Measurements from ENCODE around the gene ANKS3.

Gene ANKS3

GRCh38 chr16:4768549-4769305 lies 34.7 kb upstream of the ANKS3 start:
- Histone ChIP-seq H3K27me3 (ENCODE audit: control insufficient read depth in 2 of 2, insufficient read depth in 2 of 2, low read length in 2 of 2) (no peaks in the 10 kb centered on the region), H3K9ac (ENCODE audit: low read depth in 1 of 2, low read length in 2 of 2) (peak overlapping the region; percentile 75 to 79), H3K27ac (ENCODE audit: low read depth in 2 of 2, low read length in 2 of 2) (peak overlapping the region; percentile 88 to 95), H3K4me3 (ENCODE audit: low read length in 2 of 2) (peak overlapping the region; percentile 73 to 96), H3K4me1 (ENCODE audit: control insufficient read depth in 2 of 2, insufficient read depth in 2 of 2, low read length in 2 of 2) (peaks cover 20 to 24% of the 10 kb centered on the region in 2 donors), H3K36me3 (ENCODE audit: control insufficient read depth in 2 of 2, insufficient read depth in 2 of 2, low read length in 2 of 2) (peaks cover 0 to 11% of the 10 kb centered on the region in 2 donors), H3K9me3 (ENCODE audit: control insufficient read depth in 2 of 2, low read length in 2 of 2) (no peaks in the 10 kb centered on the region)

- no peaks in the 10 kb centered on the region for H3K27me3 ChIP-seq (ENCODE audit: control insufficient read depth in 2 of 2, insufficient read depth in 2 of 2, low read length in 2 of 2)
- peak overlapping the region; percentile 75 to 79 for H3K9ac ChIP-seq (ENCODE audit: low read depth in 1 of 2, low read length in 2 of 2)
- H3K4me1 ChIP-seq (ENCODE audit: control insufficient read depth in 2 of 2, insufficient read depth in 2 of 2, low read length in 2 of 2), result peaks cover 20 to 24% of the 10 kb centered on the region in 2 donors
- H3K36me3 ChIP-seq (ENCODE audit: control insufficient read depth in 2 of 2, insufficient read depth in 2 of 2, low read length in 2 of 2), result peaks cover 4 to 17% of the 10 kb centered on the region in 2 donors
- peak overlapping the region; percentile 88 to 95 for H3K27ac ChIP-seq (ENCODE audit: low read depth in 2 of 2, low read length in 2 of 2)
- H3K9me3 ChIP-seq (ENCODE audit: control insufficient read depth in 2 of 2, low read length in 2 of 2), result no peaks in the 10 kb centered on the region
- peak overlapping the region; percentile 73 to 96 for H3K4me3 ChIP-seq (ENCODE audit: low read length in 2 of 2)
These were observed 33.9 kb upstream of the ANKS3 start for GRCh38 chr16:4767872-4768548.

DNA sequence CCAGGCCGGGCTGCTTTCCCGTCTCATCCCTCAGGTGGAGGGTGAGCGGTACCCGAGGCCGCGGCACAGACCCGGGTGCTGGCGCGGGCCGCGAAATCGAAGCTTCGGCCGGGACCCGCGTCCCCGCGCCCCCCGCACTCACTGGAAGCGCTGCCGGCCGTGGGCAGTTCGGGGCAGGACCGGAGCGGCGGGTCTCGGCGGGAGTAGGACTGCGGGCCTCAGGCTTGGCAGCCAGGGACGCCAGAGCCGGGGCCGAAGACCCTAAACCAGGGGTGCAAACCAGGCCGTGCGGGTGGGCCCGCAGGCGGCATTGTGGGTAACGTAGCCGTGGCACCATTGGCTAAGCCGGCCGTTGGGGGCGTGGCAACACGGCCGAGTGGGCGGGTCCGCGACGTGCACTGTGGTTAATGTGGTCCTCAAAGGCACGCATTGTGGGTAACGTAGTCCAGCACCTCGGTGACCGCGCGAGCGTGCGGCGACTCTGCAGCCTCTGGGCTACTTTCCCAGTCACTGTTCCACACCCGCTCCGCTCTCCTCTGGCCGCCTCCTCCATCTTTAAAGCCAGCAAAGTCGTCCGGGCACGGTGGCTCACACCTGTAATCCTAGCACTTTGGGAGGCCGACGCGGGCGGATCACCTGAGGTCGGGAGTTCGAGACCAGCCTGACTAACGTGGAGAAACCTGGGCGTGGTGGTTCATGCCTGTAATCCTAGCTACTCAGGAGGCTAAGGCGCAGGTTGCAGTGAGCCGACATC lies 33.0 kb upstream of the ANKS3 start, which contains the start of gene ZNF500:
ZNF500 (minus strand) TSS at position 288 of the 754 bp plus-strand sequence. CDS start 1,184 bp downstream, outside the sequence.
- Histone ChIP-seq H3K9me3 (ENCODE audit: control insufficient read depth in 2 of 2, low read length in 2 of 2) (no peaks in the 10 kb centered on the region), H3K9ac (ENCODE audit: low read depth in 1 of 2, low read length in 2 of 2) (peak within 1 kb of the TSS; percentile 84 to 87), H3K36me3 (ENCODE audit: control insufficient read depth in 2 of 2, insufficient read depth in 2 of 2, low read length in 2 of 2) (peaks cover 11 to 22% of the 10 kb centered on the region in 2 donors), H3K27ac (ENCODE audit: low read depth in 2 of 2, low read length in 2 of 2) (peak within 1 kb of the TSS; percentile 88 to 95), H3K27me3 (ENCODE audit: control insufficient read depth in 2 of 2, insufficient read depth in 2 of 2, low read length in 2 of 2) (no peaks in the 10 kb centered on the region), H3K4me3 (ENCODE audit: low read length in 2 of 2) (peak within 1 kb of the TSS; percentile 73 to 96), H3K4me1 (ENCODE audit: control insufficient read depth in 2 of 2, insufficient read depth in 2 of 2, low read length in 2 of 2) (peaks cover 20 to 24% of the 10 kb centered on the region in 2 donors)

GRCh38 chr16:4765511-4766474 lies 31.7 kb upstream of the ANKS3 start:
- Histone ChIP-seq H3K4me1 (ENCODE audit: control insufficient read depth in 2 of 2, insufficient read depth in 2 of 2, low read length in 2 of 2) (peaks cover 20 to 24% of the 10 kb centered on the region in 2 donors), H3K27ac (ENCODE audit: low read depth in 2 of 2, low read length in 2 of 2) (no peak overlapping the region)

GRCh38 chr16:4763791-4764190 lies 29.7 kb upstream of the ANKS3 start:
- H3K27ac ChIP-seq (ENCODE audit: low read depth in 2 of 2, low read length in 2 of 2), result no peak overlapping the region
- H3K9ac ChIP-seq (ENCODE audit: low read depth in 1 of 2, low read length in 2 of 2), result no peak overlapping the region
- H3K36me3 ChIP-seq (ENCODE audit: control insufficient read depth in 2 of 2, insufficient read depth in 2 of 2, low read length in 2 of 2), result peaks cover 24 to 45% of the 10 kb centered on the region in 2 donors
- H3K9me3 ChIP-seq (ENCODE audit: control insufficient read depth in 2 of 2, low read length in 2 of 2), result no peaks in the 10 kb centered on the region
- peaks cover 14 to 19% of the 10 kb centered on the region in 2 donors for H3K4me1 ChIP-seq (ENCODE audit: control insufficient read depth in 2 of 2, insufficient read depth in 2 of 2, low read length in 2 of 2)
- no peak overlapping the region for H3K4me3 ChIP-seq (ENCODE audit: low read length in 2 of 2)
- no peaks in the 10 kb centered on the region for H3K27me3 ChIP-seq (ENCODE audit: control insufficient read depth in 2 of 2, insufficient read depth in 2 of 2, low read length in 2 of 2)

More at GRCh38 chr16:4765511-4766474, 31.7 kb upstream of the ANKS3 start:
- peak overlapping the region; percentile 73 to 96 for H3K4me3 ChIP-seq (ENCODE audit: low read length in 2 of 2)
- peak overlapping the region; percentile 84 to 87 for H3K9ac ChIP-seq (ENCODE audit: low read depth in 1 of 2, low read length in 2 of 2)
- H3K36me3 ChIP-seq (ENCODE audit: control insufficient read depth in 2 of 2, insufficient read depth in 2 of 2, low read length in 2 of 2), result peaks cover 12 to 28% of the 10 kb centered on the region in 2 donors
- H3K9me3 ChIP-seq (ENCODE audit: control insufficient read depth in 2 of 2, low read length in 2 of 2), result no peaks in the 10 kb centered on the region
- H3K27me3 ChIP-seq (ENCODE audit: control insufficient read depth in 2 of 2, insufficient read depth in 2 of 2, low read length in 2 of 2), result no peaks in the 10 kb centered on the region

DNA sequence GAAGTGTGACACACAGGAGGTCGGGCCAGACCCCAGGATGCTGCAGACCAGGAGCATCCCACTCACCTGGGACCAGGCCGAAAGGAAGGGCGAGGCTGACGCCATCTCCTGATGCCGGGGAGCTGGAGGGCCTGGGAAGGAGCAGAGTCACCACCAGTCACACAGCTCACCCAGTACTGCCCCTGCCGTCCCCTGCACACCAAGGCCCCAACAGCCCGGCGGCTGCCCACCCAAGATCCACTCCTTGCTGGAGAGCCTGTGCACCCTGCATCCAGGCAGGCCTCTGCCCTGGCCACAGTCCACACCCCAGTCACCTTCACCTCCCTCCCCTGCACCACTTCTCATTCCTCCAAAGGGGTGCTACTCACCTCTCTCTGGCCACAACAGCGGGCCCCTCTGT lies 28.1 kb upstream of the ANKS3 start:
- Histone ChIP-seq H3K9me3 (ENCODE audit: control insufficient read depth in 2 of 2, low read length in 2 of 2) (no peaks in the 10 kb centered on the region), H3K4me1 (ENCODE audit: control insufficient read depth in 2 of 2, insufficient read depth in 2 of 2, low read length in 2 of 2) (peaks cover 5 to 9% of the 10 kb centered on the region in 2 donors), H3K27ac (ENCODE audit: low read depth in 2 of 2, low read length in 2 of 2) (no peak overlapping the region), H3K9ac (ENCODE audit: low read depth in 1 of 2, low read length in 2 of 2) (no peak overlapping the region), H3K4me3 (ENCODE audit: low read length in 2 of 2) (no peak overlapping the region), H3K36me3 (ENCODE audit: control insufficient read depth in 2 of 2, insufficient read depth in 2 of 2, low read length in 2 of 2) (peaks cover 24 to 53% of the 10 kb centered on the region in 2 donors), H3K27me3 (ENCODE audit: control insufficient read depth in 2 of 2, insufficient read depth in 2 of 2, low read length in 2 of 2) (no peaks in the 10 kb centered on the region)

DNA sequence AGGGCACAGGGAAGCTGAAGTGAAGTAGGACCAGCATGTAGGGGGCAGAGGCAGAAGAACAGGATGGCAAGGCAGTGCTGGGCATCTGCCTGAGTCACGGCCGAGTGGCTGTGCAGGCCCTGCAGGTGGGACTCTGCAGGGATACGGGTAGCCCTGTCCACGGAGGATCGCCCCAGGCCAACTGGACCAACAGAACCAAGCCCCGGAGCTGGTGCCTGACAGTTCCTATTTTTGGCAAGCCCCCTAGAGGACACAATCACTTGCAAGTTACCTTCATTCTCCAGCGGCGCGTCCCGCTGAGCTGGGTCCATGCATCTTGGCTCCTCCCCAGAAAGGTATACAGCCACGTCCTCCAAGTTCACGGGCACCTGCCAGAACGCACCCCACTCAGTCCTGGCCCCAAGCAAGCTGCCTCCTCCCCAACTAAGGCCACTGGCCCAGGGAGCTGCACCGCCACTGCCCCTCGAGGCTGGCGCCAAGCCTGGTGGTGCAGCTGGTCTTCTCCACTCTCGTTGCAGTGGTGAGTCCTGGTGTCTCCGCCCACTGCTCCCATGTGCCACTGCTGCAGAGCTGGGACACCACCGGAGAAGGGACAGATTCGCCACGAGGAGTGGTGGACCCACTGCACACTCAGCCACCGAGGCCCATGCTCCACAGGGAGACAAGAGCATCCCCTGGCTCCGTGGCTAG lies 26.3 kb upstream of the ANKS3 start:
- H3K4me3 ChIP-seq (ENCODE audit: low read length in 2 of 2), result no peak overlapping the region
- no peak overlapping the region for H3K27ac ChIP-seq (ENCODE audit: low read depth in 2 of 2, low read length in 2 of 2)
- no peaks in the 10 kb centered on the region for H3K4me1 ChIP-seq (ENCODE audit: control insufficient read depth in 2 of 2, insufficient read depth in 2 of 2, low read length in 2 of 2)
- no peak overlapping the region for H3K9ac ChIP-seq (ENCODE audit: low read depth in 1 of 2, low read length in 2 of 2)
- H3K36me3 ChIP-seq (ENCODE audit: control insufficient read depth in 2 of 2, insufficient read depth in 2 of 2, low read length in 2 of 2), result peaks cover 27 to 57% of the 10 kb centered on the region in 2 donors
- peaks cover 0 to 2% of the 10 kb centered on the region in 2 donors for H3K9me3 ChIP-seq (ENCODE audit: control insufficient read depth in 2 of 2, low read length in 2 of 2)
- no peaks in the 10 kb centered on the region for H3K27me3 ChIP-seq (ENCODE audit: control insufficient read depth in 2 of 2, insufficient read depth in 2 of 2, low read length in 2 of 2)

DNA sequence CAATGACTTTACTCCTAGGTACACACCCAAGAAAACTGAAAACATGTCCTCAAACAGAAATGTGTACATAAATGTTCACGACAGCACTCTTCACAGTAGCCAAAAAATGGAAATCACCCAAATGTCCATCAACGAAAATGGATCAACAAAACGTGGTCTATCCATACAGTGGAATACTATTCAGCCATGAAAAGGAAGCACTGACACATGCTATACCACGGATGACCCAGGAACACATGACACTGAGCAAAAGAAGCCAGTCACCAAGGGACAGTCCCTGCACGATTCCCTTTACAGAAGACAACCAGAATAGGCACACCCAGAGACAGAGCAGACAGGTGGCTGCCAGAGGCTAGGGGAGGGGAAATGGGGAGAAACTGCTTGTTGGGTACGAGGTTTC lies 21.6 kb upstream of the ANKS3 start:
- H3K27ac ChIP-seq (ENCODE audit: low read depth in 2 of 2, low read length in 2 of 2), result no peak overlapping the region
- H3K4me3 ChIP-seq (ENCODE audit: low read length in 2 of 2), result no peak overlapping the region
- no peaks in the 10 kb centered on the region for H3K4me1 ChIP-seq (ENCODE audit: control insufficient read depth in 2 of 2, insufficient read depth in 2 of 2, low read length in 2 of 2)
- peaks cover 37 to 64% of the 10 kb centered on the region in 2 donors for H3K36me3 ChIP-seq (ENCODE audit: control insufficient read depth in 2 of 2, insufficient read depth in 2 of 2, low read length in 2 of 2)
- no peak overlapping the region for H3K9ac ChIP-seq (ENCODE audit: low read depth in 1 of 2, low read length in 2 of 2)
- H3K9me3 ChIP-seq (ENCODE audit: control insufficient read depth in 2 of 2, low read length in 2 of 2), result peaks cover 0 to 2% of the 10 kb centered on the region in 2 donors
- no peaks in the 10 kb centered on the region for H3K27me3 ChIP-seq (ENCODE audit: control insufficient read depth in 2 of 2, insufficient read depth in 2 of 2, low read length in 2 of 2)

GRCh38 chr16:4754865-4755264 lies 20.8 kb upstream of the ANKS3 start:
- H3K36me3 ChIP-seq (ENCODE audit: control insufficient read depth in 2 of 2, insufficient read depth in 2 of 2, low read length in 2 of 2), result peaks cover 29 to 56% of the 10 kb centered on the region in 2 donors
- H3K27me3 ChIP-seq (ENCODE audit: control insufficient read depth in 2 of 2, insufficient read depth in 2 of 2, low read length in 2 of 2), result no peaks in the 10 kb centered on the region
- H3K27ac ChIP-seq (ENCODE audit: low read depth in 2 of 2, low read length in 2 of 2), result no peak overlapping the region

More at GRCh38 chr16:4754865-4755264, 20.8 kb upstream of the ANKS3 start:
- Histone ChIP-seq H3K9ac (ENCODE audit: low read depth in 1 of 2, low read length in 2 of 2) (no peak overlapping the region), H3K4me1 (ENCODE audit: control insufficient read depth in 2 of 2, insufficient read depth in 2 of 2, low read length in 2 of 2) (no peaks in the 10 kb centered on the region), H3K9me3 (ENCODE audit: control insufficient read depth in 2 of 2, low read length in 2 of 2) (peaks cover 0 to 2% of the 10 kb centered on the region in 2 donors), H3K4me3 (ENCODE audit: low read length in 2 of 2) (no peak overlapping the region)
